Duodenal mucosa (tissue), 2 donors: ENCODE results near the gene TAF3.

Experiments used
- H3K27ac ChIP-seq: one replicate; pipeline ENCODE4 v1.7.0; 2013; ENCODE audit warnings: low read depth, low read length
- H3K27me3 ChIP-seq, 2 donors: one replicate each; pipeline ENCODE4 v1.7.0; 2013; ENCODE audit warnings: low read length in 2 of 2, control low read depth in 1 of 2; ENCODE audit not compliant: insufficient read depth in 2 of 2, control insufficient read depth in 1 of 2
- H3K36me3 ChIP-seq, 2 donors: one replicate each; pipeline ENCODE4 v1.7.0; 2013; ENCODE audit warnings: low read length in 2 of 2, control low read depth in 1 of 2; ENCODE audit not compliant: insufficient read depth in 2 of 2, control insufficient read depth in 1 of 2
- H3K4me1 ChIP-seq, 2 donors: one replicate each; pipeline ENCODE4 v1.7.0; 2013; ENCODE audit warnings: low read length in 2 of 2, control low read depth in 1 of 2; ENCODE audit not compliant: insufficient read depth in 2 of 2, control insufficient read depth in 1 of 2
- H3K4me3 ChIP-seq, 2 donors: one replicate each; pipeline ENCODE4 v1.7.0; 2013; ENCODE audit warnings: low read length in 2 of 2, low read depth in 1 of 2
- H3K9ac ChIP-seq, 2 donors: one replicate each; pipeline ENCODE4 v1.7.0; 2013; ENCODE audit warnings: low read length in 2 of 2, low read depth in 1 of 2
- H3K9me3 ChIP-seq, 2 donors: one replicate each; pipeline ENCODE4 v1.7.0; 2013; ENCODE audit warnings: low read length in 2 of 2, control low read depth in 1 of 2; ENCODE audit not compliant: control insufficient read depth in 1 of 2

TAF3 gene

GRCh38 chr10:8041992-8042720 lies 223.9 kb downstream of the TAF3 start:
- Histone ChIP-seq H3K27ac (no peak overlapping the region), H3K36me3 (no peaks in the 10 kb centered on the region), H3K4me1 (peaks cover 14 to 26% of the 10 kb centered on the region in 2 donors), H3K4me3 (no peak overlapping the region), H3K27me3 (peaks cover 93 to 96% of the 10 kb centered on the region in 2 donors), H3K9me3 (no peaks in the 10 kb centered on the region), H3K9ac (no peak overlapping the region)

GRCh38 chr10:8042721-8043568 lies 224.6 kb downstream of the TAF3 start:
- H3K9me3 ChIP-seq = no peaks in the 10 kb centered on the region
- H3K4me1 ChIP-seq = peaks cover 14 to 26% of the 10 kb centered on the region in 2 donors
- H3K36me3 ChIP-seq = no peaks in the 10 kb centered on the region
- H3K9ac ChIP-seq = no peak overlapping the region
- no peak overlapping the region for H3K27ac ChIP-seq
- H3K27me3 ChIP-seq = peaks cover 95 to 97% of the 10 kb centered on the region in 2 donors
- H3K4me3 ChIP-seq = no peak overlapping the region

GRCh38 chr10:8043569-8044306 lies 225.4 kb downstream of the TAF3 start:
- Histone ChIP-seq H3K4me3 (no peak overlapping the region), H3K27me3 (peaks cover 95 to 97% of the 10 kb centered on the region in 2 donors), H3K27ac (no peak overlapping the region), H3K36me3 (no peaks in the 10 kb centered on the region), H3K9ac (no peak overlapping the region), H3K9me3 (no peaks in the 10 kb centered on the region), H3K4me1 (peaks cover 14 to 26% of the 10 kb centered on the region in 2 donors)

GRCh38 chr10:8044331-8044907 lies 226.1 kb downstream of the TAF3 start:
- Histone ChIP-seq H3K4me1 (peaks cover 18 to 26% of the 10 kb centered on the region in 2 donors), H3K36me3 (no peaks in the 10 kb centered on the region), H3K27me3 (peaks cover 92 to 97% of the 10 kb centered on the region in 2 donors), H3K9ac (no peak overlapping the region), H3K4me3 (peak overlapping the region; percentile 45 to 53), H3K9me3 (no peaks in the 10 kb centered on the region), H3K27ac (no peak overlapping the region)

GRCh38 chr10:8044908-8045725 lies 226.8 kb downstream of the TAF3 start:
- Histone ChIP-seq H3K4me3 (peak overlapping the region; percentile 45 to 53), H3K27ac (peak overlapping the region; percentile 10)

GRCh38 chr10:8045726-8046494 lies 227.6 kb downstream of the TAF3 start:
- no peak overlapping the region for H3K27ac ChIP-seq
- no peak overlapping the region for H3K9ac ChIP-seq
- H3K4me1 ChIP-seq = peaks cover 29 to 36% of the 10 kb centered on the region in 2 donors
- H3K4me3 ChIP-seq = no peak overlapping the region
- H3K27me3 ChIP-seq = peaks cover 87 to 97% of the 10 kb centered on the region in 2 donors
- no peaks in the 10 kb centered on the region for H3K9me3 ChIP-seq
- no peaks in the 10 kb centered on the region for H3K36me3 ChIP-seq

More at GRCh38 chr10:8044908-8045725, 226.8 kb downstream of the TAF3 start:
- Histone ChIP-seq H3K9me3 (no peaks in the 10 kb centered on the region), H3K9ac (no peak overlapping the region), H3K27me3 (peaks cover 92 to 97% of the 10 kb centered on the region in 2 donors), H3K4me1 (peaks cover 24 to 31% of the 10 kb centered on the region in 2 donors), H3K36me3 (no peaks in the 10 kb centered on the region)

- Histone ChIP-seq H3K36me3 (no peaks in the 10 kb centered on the region), H3K9ac (no peak overlapping the region), H3K9me3 (no peaks in the 10 kb centered on the region), H3K27ac (no peak overlapping the region), H3K4me1 (peaks cover 33 to 38% of the 10 kb centered on the region in 2 donors), H3K27me3 (peaks cover 87 to 98% of the 10 kb centered on the region in 2 donors), H3K4me3 (no peak overlapping the region)
These were observed 229.4 kb downstream of the TAF3 start for GRCh38 chr10:8047452-8048280.

- Histone ChIP-seq H3K27me3 (peaks cover 85 to 96% of the 10 kb centered on the region in 2 donors), H3K4me1 (peaks cover 33 to 41% of the 10 kb centered on the region in 2 donors), H3K9ac (no peak overlapping the region)
These were observed 230.1 kb downstream of the TAF3 start for GRCh38 chr10:8048281-8049008.

More at GRCh38 chr10:8048281-8049008, 230.1 kb downstream of the TAF3 start:
- Histone ChIP-seq H3K9me3 (no peaks in the 10 kb centered on the region), H3K27ac (no peak overlapping the region), H3K4me3 (no peak overlapping the region), H3K36me3 (no peaks in the 10 kb centered on the region)
